Type B pancreatic cell (in vitro differentiated cells): Measurements from ENCODE around the gene ANKRD33B. TPM values are rescaled to one million over a fixed set of nuclear protein-coding genes. Genes with fewer than 3 reads are reported as not detected.

Experiments used
- DNase-seq: peaks from one replicate; pipeline ENCODE4 v3.0.0; 2021; ENCODE audit warnings: mixed read lengths; ENCODE audit not compliant: unreplicated experiment; ENCODE audit errors: extremely low spot score
- H3K27ac Mint-ChIP-seq: 2 replicates; pipeline ENCODE4 v1.8.0; 2021; ENCODE audit warnings: mild to moderate bottlenecking, mixed read lengths
- H3K27me3 Mint-ChIP-seq: 2 replicates; pipeline ENCODE4 v1.8.0; 2021; ENCODE audit warnings: mixed read lengths
- H3K36me3 Mint-ChIP-seq: 2 replicates; pipeline ENCODE4 v1.8.0; 2021; ENCODE audit warnings: mixed read lengths
- H3K4me1 Mint-ChIP-seq: one replicate; pipeline ENCODE4 v1.8.0; 2021; ENCODE audit warnings: mixed read lengths; ENCODE audit not compliant: unreplicated experiment
- H3K4me3 Mint-ChIP-seq: 2 replicates; pipeline ENCODE4 v1.8.0; 2021; ENCODE audit warnings: mild to moderate bottlenecking, mixed read lengths
- H3K9me3 Mint-ChIP-seq: 2 replicates; pipeline ENCODE4 v1.8.0; 2021; ENCODE audit warnings: mixed read lengths
- total RNA-seq: library from RNA; stranded (reverse); gene quantifications from 2 replicates; pipeline ENCODE4 v1.2.1, GENCODE V29; 2021; ENCODE audit warnings: low replicate concordance
- TF ChIP-seq, protein P1 (sequence below): fragments of 200-600 bp; sonication (generic); conservative IDR thresholded peaks from 2 replicates; pipeline ENCODE4 v1.5.0; 2021; ENCODE audit warnings: antibody characterized with exemption, mild to moderate bottlenecking

The ANKRD33B gene
- total RNA-seq, 1 donor from 2014 or later = 3.4 TPM

DNA sequence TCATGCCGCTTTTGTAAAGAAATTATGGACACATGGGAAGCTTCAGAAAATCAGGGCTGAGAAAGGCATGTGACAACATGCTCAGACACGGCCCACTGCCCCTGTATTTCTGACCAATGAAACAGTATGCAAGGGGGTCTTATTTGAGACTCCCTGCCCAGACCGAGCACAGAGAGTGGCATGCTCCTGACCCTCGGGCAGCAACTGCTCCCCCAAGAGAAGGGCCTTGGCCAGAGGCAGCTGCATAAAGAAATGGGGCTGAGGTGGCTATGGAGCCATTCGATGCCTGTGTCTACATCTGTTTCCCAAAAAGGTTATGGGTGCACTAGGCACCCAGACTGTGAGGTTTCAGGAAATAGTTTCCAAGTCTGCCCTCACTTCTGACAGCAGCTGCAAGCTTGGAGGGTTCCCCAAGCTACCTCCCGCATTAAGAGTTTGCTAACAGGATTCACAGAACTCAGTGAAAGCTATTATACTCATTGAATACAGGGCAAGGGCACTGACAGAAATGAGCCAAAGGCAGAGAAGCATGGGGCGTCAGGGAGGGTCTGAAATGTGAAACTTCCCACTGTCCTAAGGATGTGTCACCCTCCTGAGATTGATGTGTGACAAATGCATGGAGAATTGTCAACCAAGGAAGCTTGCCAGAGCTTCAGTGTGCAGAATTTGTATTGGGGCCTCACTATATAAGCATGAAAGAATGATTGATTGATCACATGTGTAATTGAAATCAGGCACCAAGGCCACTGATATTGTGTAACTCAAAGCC, 102.8 kb downstream of the ANKRD33B start:
- TF ChIP-seq, protein P1, sequence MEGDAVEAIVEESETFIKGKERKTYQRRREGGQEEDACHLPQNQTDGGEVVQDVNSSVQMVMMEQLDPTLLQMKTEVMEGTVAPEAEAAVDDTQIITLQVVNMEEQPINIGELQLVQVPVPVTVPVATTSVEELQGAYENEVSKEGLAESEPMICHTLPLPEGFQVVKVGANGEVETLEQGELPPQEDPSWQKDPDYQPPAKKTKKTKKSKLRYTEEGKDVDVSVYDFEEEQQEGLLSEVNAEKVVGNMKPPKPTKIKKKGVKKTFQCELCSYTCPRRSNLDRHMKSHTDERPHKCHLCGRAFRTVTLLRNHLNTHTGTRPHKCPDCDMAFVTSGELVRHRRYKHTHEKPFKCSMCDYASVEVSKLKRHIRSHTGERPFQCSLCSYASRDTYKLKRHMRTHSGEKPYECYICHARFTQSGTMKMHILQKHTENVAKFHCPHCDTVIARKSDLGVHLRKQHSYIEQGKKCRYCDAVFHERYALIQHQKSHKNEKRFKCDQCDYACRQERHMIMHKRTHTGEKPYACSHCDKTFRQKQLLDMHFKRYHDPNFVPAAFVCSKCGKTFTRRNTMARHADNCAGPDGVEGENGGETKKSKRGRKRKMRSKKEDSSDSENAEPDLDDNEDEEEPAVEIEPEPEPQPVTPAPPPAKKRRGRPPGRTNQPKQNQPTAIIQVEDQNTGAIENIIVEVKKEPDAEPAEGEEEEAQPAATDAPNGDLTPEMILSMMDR = no peak
- H3K4me3 Mint-ChIP-seq = no peak overlapping the region

DNA sequence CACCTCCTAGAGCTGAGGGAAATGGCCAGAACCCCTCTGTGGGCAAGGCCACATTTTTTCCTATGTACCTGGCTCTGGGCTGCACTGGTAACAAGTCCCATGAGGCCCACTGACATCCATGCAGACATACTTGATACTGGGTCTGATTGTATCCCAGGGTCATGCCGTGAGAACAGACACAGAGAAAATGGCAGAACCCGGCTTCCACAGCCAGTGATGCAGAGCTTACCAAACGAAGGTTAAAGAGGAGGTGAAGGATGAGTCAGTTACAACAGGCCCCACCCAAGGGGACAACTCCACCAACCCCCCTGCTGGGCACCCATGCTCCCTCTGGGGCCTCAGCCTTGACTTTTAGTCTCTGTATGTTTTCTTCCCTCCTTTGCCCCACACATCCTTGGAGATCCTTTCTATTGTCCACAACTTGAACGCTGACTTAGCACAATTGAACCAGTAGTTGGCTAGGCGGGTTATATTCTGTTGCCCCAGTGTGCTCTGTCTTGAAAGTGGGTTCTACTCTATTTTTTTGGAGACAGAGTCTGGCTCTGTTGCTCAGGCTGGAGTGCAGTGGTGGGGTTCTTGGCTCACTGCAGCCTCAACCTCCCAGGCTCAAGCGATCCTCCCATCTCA, 103.7 kb downstream of the ANKRD33B start:
- TF ChIP-seq, protein P1 = no peak
- Mint-ChIP-seq H3K36me3 (no peaks in the 10 kb centered on the region), H3K4me1 (peaks cover 4% of the 10 kb centered on the region), H3K4me3 (no peak overlapping the region), H3K9me3 (no peaks in the 10 kb centered on the region), H3K27me3 (no peaks in the 10 kb centered on the region), H3K27ac (no peak overlapping the region)
- no peak for DNase-seq

More for the DNA sequence above, 102.8 kb downstream of the ANKRD33B start:
- Mint-ChIP-seq H3K4me1 (peaks cover 4% of the 10 kb centered on the region), H3K9me3 (no peaks in the 10 kb centered on the region), H3K36me3 (no peaks in the 10 kb centered on the region), H3K27ac (no peak overlapping the region), H3K27me3 (no peaks in the 10 kb centered on the region)
- no peak for DNase-seq

DNA sequence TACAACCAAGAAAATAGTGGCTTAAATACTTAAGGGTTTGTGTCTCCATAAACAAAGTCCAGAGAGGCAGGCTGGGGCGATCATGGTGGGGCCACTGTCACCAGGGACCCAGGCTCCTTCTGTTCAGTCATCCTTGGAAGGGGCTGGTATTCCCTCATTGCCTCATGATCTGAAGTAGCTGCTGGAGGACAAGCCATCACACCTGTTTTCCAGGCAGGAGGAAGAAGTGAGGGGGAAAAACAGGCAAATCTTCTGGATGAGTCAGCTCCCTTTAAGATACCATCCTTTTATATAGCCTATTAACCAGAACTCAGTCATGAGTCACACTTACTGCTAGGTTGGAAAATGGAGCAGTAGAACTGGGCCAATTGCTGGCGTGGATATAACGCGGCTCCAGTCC, 104.8 kb downstream of the ANKRD33B start:
- Mint-ChIP-seq H3K27me3 (no peaks in the 10 kb centered on the region), H3K4me3 (no peak overlapping the region), H3K27ac (no peak overlapping the region), H3K36me3 (no peaks in the 10 kb centered on the region), H3K4me1 (peaks cover 4% of the 10 kb centered on the region), H3K9me3 (no peaks in the 10 kb centered on the region)
- TF ChIP-seq, protein P1 = no peak
- no peak for DNase-seq

DNA sequence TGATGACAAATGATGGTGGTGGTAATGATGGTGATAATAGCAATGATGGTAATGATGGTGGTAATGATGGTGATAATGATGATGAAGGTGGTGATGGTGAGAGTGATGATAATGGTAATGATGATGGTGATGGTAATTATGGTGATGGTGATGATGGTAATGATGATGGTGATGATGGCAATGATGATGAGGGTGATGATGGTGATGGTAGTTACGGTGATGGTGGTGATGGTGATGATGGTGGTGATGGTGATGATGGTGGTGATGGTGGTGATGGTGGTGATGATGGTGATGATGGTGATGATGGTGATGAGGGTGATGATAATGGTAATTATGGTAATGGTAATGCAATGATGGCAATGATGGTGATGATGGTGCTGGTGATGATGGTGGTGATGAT, 106.1 kb downstream of the ANKRD33B start:
- TF ChIP-seq, protein P1 = no peak
- H3K27me3 Mint-ChIP-seq = peaks cover 5% of the 10 kb centered on the region
- H3K4me1 Mint-ChIP-seq = peaks cover 4% of the 10 kb centered on the region
- DNase-seq = no peak
- H3K27ac Mint-ChIP-seq = no peak overlapping the region
- H3K9me3 Mint-ChIP-seq = no peaks in the 10 kb centered on the region
- no peak overlapping the region for H3K4me3 Mint-ChIP-seq
- H3K36me3 Mint-ChIP-seq = no peaks in the 10 kb centered on the region

DNA sequence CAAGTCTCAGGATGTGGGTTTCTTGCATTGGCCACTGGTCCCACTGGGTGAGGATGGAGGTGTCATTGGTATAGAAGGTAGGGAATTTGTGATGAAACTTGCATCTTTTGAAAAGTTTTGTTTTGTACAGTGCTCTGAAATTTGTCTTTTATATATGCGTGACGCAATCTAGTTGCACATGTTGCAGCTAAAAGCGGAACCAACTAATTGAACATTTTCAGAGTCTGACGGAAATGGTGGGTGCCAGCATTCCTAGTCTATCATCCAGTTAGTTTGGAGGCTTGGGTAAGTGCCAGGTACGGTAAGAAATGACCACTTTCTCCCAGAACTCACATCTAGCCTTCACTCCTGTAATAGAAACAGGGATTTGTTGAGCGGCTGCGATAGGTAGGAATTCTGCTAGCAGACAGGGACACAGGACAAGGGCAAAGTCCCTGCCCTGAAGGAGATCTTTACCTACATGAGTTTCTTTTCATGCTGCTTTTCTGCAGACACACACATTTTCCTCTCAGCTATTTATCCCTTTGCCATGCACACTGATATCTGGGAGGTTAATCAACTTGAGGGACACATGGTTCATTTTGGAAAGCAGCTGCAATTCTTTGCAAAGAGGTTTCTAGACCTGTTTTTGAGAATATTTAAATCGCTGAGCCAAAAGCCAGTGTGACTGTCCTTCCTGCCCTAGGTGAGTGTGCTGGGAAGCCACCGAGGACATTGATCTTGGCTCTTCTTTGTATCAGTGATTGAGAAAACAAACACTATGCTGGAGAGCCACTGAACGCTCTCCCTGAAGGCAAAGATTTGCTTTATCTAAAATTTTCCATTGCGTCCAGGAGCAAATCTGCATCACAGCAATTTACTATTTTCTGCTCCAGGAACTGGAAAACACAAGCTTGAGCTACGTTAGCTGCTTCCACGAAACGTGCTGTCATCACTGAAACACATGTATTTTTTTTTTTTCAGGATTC, 107.5 kb downstream of the ANKRD33B start:
- no peak for DNase-seq
- Mint-ChIP-seq H3K36me3 (no peaks in the 10 kb centered on the region), H3K9me3 (no peaks in the 10 kb centered on the region), H3K4me1 (peaks cover 4% of the 10 kb centered on the region), H3K27me3 (peaks cover 6% of the 10 kb centered on the region), H3K4me3 (no peak overlapping the region), H3K27ac (no peak overlapping the region)
- TF ChIP-seq, protein P1 = no peak
